ENCODE measurements around the gene ATRAID.
"Not testable (repeated sequence)": the region's sequence is repeated elsewhere in the genome, so short reads cannot be mapped to it uniquely, and the experiment has no call there.

ATRAID gene, protein sequence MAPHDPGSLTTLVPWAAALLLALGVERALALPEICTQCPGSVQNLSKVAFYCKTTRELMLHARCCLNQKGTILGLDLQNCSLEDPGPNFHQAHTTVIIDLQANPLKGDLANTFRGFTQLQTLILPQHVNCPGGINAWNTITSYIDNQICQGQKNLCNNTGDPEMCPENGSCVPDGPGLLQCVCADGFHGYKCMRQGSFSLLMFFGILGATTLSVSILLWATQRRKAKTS

DNA sequence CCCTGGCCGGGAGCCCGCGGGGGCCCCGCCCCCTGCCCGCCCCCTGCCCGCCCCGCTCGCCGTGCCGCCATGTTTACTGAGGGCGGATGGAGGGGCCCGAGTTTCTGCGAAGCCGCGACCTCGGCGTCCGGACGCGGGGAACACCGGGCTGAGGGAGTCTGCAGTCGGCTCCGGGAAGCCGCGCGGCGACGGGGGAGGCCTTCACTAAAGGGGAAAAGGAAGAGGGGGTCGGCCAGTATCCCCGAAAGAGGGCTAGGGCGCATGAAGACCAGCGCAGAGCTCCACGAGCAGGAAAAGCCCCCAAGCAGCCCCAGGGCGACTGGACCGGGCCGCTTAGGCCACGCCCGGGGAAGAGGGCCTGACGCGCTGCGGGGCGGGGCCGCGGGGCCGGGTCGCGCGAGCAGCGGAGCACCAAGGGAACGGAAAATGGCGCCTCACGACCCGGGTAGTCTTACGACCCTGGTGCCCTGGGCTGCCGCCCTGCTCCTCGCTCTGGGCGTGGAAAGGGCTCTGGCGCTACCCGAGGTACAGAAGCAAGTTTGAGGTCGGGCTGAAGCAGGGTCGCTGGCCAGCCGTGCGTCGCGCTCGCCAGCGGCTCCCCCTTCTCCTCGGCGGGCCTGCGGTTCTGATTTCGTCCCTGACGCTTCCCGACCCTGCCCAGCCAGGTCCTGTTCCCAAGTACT, at the start of gene ATRAID, which contains the start of gene SLC5A6:
Gene ATRAID, plus strand, starts transcription at position 99 of the 683 bp plus-strand sequence. Its CDS starts 328 bp downstream, at position 427.
Gene SLC5A6, minus strand, starts transcription at position 326 of the 683 bp plus-strand sequence. CDS start 4,618 bp downstream, outside the sequence.
- DNase-seq, result peak; percentile 90

DNA sequence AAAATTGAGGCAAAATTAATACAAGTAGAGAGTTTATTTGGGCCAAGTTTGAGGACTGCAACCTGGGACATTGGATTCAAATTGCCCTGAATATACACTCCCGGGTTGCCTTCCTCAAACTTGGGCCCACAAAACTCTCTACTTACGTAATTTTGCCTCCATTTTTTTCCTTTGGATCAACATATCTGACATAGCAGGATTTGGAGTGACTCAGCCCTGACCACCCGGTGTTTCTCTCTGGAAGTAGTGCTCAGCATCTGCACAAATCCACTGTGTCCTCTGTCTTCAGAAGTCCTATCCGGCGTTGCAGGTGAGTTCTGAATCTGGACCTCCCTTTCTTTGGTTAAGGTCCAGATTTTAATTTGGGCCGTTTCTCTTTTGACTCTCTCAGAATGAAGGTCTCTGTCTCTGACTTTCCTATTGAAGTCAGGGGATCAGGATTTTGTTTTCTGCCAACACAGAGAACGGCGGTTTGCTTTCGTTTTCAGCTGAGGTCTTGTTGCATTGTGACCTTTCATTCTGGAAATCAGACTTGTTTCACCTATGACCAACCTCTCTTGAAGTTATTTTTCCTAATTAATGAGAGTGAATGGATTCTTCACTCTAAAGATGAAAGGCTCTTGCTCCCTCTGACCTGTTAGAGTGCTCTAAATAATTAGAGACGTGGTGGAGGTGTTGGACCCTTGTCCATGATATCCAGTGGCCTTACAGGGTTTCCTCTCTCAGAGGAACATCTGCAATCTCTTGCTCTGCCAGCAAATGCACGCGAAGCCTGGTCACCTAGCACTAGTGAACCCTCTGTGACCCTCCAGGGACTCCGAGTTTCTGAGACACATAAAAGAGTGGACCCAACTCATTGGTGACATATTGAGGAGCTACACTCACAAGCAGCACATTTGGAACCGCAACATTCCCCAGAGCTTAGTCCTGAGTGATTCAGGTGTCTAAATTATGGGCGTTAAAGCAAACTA, 49.4 kb upstream of the ATRAID start:
- no peak for DNase-seq

GRCh38 chr2:27164960-27165763, 46.7 kb upstream of the ATRAID start:
- DNase-seq, result no peak

GRCh38 chr2:27170581-27171337, 41.1 kb upstream of the ATRAID start:
- DNase-seq, result no peak

- DNase-seq, result peak; percentile 26
These were observed 40.4 kb upstream of the ATRAID start for GRCh38 chr2:27171351-27171848.

DNA sequence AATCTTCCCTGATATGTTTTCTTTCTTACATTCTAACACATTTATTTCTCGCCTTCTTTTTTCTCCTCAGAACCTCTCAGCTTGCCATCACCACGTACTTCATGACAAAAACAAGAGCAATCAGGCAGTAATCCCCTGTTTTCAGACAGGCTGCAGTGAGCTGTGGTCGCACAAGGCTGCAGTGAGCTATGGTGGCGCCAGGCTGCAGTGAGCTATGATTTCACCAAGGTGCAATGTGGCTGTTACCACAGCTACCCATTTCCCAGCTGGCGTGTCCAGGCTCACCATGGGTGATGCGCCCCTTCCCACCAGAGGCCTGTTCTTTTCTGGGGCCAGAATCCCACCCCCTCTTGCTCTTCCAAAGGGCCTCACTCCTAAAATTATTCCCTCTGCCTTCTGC, 37.2 kb upstream of the ATRAID start:
- no peak for DNase-seq

DNA sequence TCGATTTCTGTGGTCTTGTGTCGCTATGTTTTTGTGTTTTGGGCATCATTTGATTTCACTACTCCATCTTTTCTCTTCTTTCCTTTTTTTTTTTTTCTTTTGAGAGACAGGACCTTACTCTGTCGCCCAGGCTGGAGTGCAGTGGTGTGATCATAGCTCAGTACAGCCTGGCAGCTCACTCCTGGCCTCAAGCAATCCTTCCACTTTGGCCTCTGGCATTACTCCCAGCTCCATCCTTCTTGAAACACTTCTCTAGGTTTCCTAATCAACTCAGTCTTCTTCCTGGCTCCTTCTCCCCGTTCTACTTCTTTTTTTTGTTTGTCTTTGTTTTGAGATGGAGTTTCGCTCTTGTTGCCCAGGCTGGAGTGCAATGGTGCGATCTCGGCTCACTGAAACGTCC, 36.5 kb upstream of the ATRAID start:
- DNase-seq, result no peak

GRCh38 chr2:27175781-27176180, 36.1 kb upstream of the ATRAID start:
- DNase-seq, result not testable (repeated sequence)

GRCh38 chr2:27177441-27178351, 34.1 kb upstream of the ATRAID start:
- no peak for DNase-seq

DNA sequence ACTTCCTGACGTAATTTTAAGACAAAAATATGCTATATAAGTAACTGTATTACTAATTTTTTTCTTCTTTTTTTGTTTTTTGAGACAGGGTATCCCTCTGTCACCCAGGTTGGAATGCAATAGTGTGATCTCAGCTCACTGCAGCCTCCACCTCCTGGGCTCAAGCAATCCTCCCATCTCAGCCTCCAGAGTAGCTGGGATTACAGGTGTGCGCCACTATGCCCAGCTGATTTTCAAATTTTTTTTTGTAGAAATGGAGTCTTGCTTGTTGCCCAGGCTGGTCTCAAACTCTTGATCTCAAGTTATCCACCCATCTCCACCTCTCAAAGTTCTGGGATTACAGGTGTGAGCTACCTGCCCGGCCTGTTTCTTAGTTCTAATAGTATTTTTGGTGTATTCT, 33.4 kb upstream of the ATRAID start:
- no peak for DNase-seq

- DNase-seq, result no peak
These were observed 32.4 kb upstream of the ATRAID start for GRCh38 chr2:27179344-27180000.

GRCh38 chr2:27182346-27182745, 29.5 kb upstream of the ATRAID start:
- no peak for DNase-seq

DNA sequence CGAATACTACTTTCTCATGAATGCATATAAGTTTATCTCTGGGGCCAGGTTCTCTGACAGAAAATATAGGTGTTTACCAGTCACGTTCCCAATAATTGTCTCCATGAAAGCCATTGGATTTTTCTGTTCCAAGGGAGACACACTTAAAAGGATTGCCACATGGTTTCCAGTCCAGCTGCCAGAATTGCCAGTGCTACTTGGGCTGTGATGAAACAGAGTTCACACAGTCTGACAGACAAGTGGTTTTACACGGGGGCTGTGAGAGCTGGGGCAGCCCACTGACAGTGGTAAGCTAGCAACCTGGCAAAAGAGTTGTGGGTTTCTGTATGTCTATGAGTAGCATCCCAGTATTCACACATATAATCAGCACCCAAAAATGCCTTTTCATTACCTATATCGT, 27.7 kb upstream of the ATRAID start:
- no peak for DNase-seq

- no peak for DNase-seq
These were observed 26.4 kb upstream of the ATRAID start for GRCh38 chr2:27185331-27186026.

GRCh38 chr2:27186613-27187345, 25.1 kb upstream of the ATRAID start:
- no peak for DNase-seq

- DNase-seq, result no peak
These were observed 21.9 kb upstream of the ATRAID start for GRCh38 chr2:27189989-27190388.

DNA sequence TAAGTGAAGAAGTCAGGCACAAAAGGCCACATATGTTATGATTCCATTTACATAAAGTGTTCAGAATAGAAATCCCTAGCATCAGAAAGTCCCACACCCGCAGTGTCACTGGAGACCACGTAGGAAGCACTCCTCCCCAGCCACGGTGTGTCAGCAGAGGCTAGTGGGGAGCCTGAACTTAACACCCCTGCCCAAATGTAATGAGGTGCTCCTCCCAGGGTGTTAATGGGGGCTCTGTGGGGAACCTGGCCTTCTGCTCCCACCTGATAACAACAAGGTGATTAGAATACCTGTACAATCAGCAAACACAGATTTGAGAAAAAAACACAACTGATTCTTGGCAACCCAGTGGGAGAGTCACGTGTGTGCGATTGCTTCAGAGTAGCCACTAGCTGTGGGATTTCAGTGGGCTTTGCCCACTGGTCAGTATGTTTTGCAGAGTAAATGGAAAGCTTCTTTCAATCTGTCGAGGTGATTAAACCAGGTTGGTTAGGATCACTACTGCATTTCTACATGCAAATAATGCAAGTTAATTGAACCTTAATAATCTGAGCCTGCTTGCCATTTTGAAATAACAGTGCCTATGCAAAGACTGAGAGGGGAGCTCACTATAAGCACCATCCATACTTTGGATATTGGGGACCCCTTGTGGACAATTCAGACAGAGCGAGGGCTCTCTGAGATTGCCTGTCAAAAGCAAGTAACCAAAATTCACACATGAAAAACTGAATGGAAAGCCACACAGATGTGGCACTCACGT, 20.6 kb upstream of the ATRAID start:
- DNase-seq, result peak; percentile 61
